Heart left ventricle (tissue), 13 donors: ENCODE results near the gene GTPBP10.

Experiments used
- CTCF ChIP-seq, 12 donors: fragments of 200-600 bp; sonication (generic) in 4 of 12; IDR thresholded peaks; one replicate each; pipeline versions ENCODE4 v1.5.0 to v1.8.0; 2018 to 2022; ENCODE audit warnings: antibody characterized with exemption in 12 of 12, mild to moderate bottlenecking in 5 of 12
- POLR2A ChIP-seq, 2 donors: fragments of 450-650 bp; IDR thresholded peaks; one replicate each; pipeline ENCODE4 v1.6.1; 2017; ENCODE audit warnings: antibody characterized with exemption in 2 of 2, mild to moderate bottlenecking in 2 of 2, moderate library complexity in 2 of 2
- donor health status: ischemic (EF 13 %, LVEDD 7.1; RV severe dilation, severe dysfunction).
- donor health status: DM: no; HTN: yes; CAD: no.
- donor health status: DM: no; HTN: no; CAD: no.
- donor health status: ischemic (EF 25% LVEDD 6.9; RV normal size, moderate dysfunction).
- donor health status: ischemic (EF 25% LVEDD 5.7; RV mildly dilated, moderate dysfunction).
- donor health status: ischemic (EF 35%, LVEDD 5.7; RV mildly dilated, moderate dysfunction).
- donor health status: nonischemic (EF 11% LVEDD 7.7; RV severe dilation, severe dysfunction).
- donor health status: DM: yes; HTN: yes; CAD: no.
- donor health status: PGD.
- donor health status: ischemic (EF 29% LVEDD 5.4; RV normal size, mild dysfunction).
- donor health status: nonischemic (EF 23%, LVEDD 6.1; RV moderate dilation, normal function).

- peak in 4 of 12 donors; percentile 6 to 25 (median 20) for TF ChIP-seq CTCF (IDR thresholded peaks at IDR 0.05)
- no peak for TF ChIP-seq POLR2A (IDR thresholded peaks at IDR 0.05)
These were observed 66.1 kb downstream of the GTPBP10 start for GRCh38 chr7:90412458-90413184.
